ENCODE results near the gene TWIST2. TPM values are rescaled to one million over a fixed set of nuclear protein-coding genes. Genes with fewer than 3 reads are reported as not detected.

TWIST2 gene
- total RNA-seq, 2 donors from 2014 or later, result 7.5 to 40.5 TPM

- Histone ChIP-seq H3K36me3 (replicated peaks in 1 of 2; ENCODE audit: insufficient read depth in 1 of 2, low read depth in 2 of 2) (no peaks in the 10 kb centered on the region), H3K4me3 (no peak overlapping the region), H3K9me3 (no peaks in the 10 kb centered on the region), H3K27ac (no peak overlapping the region), H3K4me1 (peaks cover 6% of the 10 kb centered on the region), H3K27me3 (peaks cover 0 to 3% of the 10 kb centered on the region in 2 donors)
- DNase-seq, result no peak
- TF ChIP-seq CTCF (IDR thresholded peaks at IDR 0.05) (no peak), POLR2A (IDR thresholded peaks at IDR 0.05) (no peak)
- no peak for ATAC-seq
- intact Hi-C loops (cut with DNase I), result no loop called here
- 53 to 57% methylated on average over 12 to 17 of the region's 17 CpGs for WGBS, 2 donors
Observed at GRCh38 chr2:238866656-238867277, 18.9 kb downstream of the TWIST2 start.

- Histone ChIP-seq H3K36me3 (replicated peaks in 1 of 2; ENCODE audit: insufficient read depth in 1 of 2, low read depth in 2 of 2) (no peaks in the 10 kb centered on the region), H3K4me1 (peaks cover 6% of the 10 kb centered on the region), H3K27me3 (peaks cover 0 to 3% of the 10 kb centered on the region in 2 donors), H3K9me3 (no peaks in the 10 kb centered on the region), H3K4me3 (no peak overlapping the region), H3K27ac (no peak overlapping the region)
- intact Hi-C loops (cut with DNase I), result no loop called here
- no peak for DNase-seq
- 25 to 40% methylated on average over 9 to 10 of the region's 10 CpGs for WGBS, 2 donors
- TF ChIP-seq POLR2A (IDR thresholded peaks at IDR 0.05), result no peak
- no peak for TF ChIP-seq CTCF (IDR thresholded peaks at IDR 0.05)
- no peak for ATAC-seq
Observed at GRCh38 chr2:238868067-238868524, 20.2 kb downstream of the TWIST2 start.

- intact Hi-C loops (cut with DNase I), result no loop called here
- ATAC-seq (no peak), DNase-seq (peak in 3 of 4 donors; percentile 41 to 45 (median 45))
- no peak overlapping the region for H3K4me3 ChIP-seq
- no peak overlapping the region for H3K27ac ChIP-seq
- WGBS, 2 donors, result 68 to 69% methylated on average over 22 to 25 of the region's 25 CpGs
- TF ChIP-seq POLR2A (IDR thresholded peaks at IDR 0.05), result no peak
- TF ChIP-seq CTCF (IDR thresholded peaks at IDR 0.05), result no peak
- no peaks in the 10 kb centered on the region for H3K36me3 ChIP-seq (replicated peaks in 1 of 2; ENCODE audit: insufficient read depth in 1 of 2, low read depth in 2 of 2)
- H3K4me1 ChIP-seq, result peaks cover 6% of the 10 kb centered on the region
- H3K9me3 ChIP-seq, result no peaks in the 10 kb centered on the region
- peaks cover 0 to under 1% of the 10 kb centered on the region in 2 donors for H3K27me3 ChIP-seq
Observed at GRCh38 chr2:238868616-238869292, 20.9 kb downstream of the TWIST2 start.

- Histone ChIP-seq H3K27me3 (no peaks in the 10 kb centered on the region), H3K27ac (no peak overlapping the region), H3K9me3 (no peaks in the 10 kb centered on the region), H3K4me3 (no peak overlapping the region), H3K36me3 (replicated peaks in 1 of 2; ENCODE audit: insufficient read depth in 1 of 2, low read depth in 2 of 2) (no peaks in the 10 kb centered on the region), H3K4me1 (peaks cover 3% of the 10 kb centered on the region)
- no peak for ATAC-seq
- intact Hi-C loops (cut with DNase I), result no loop called here
- WGBS, 2 donors, result 77 to 86% methylated on average over 9 of the region's 9 CpGs
- no peak for TF ChIP-seq CTCF (IDR thresholded peaks at IDR 0.05)
- TF ChIP-seq POLR2A (IDR thresholded peaks at IDR 0.05), result no peak
- DNase-seq, result no peak
Observed at GRCh38 chr2:238869293-238870124, 21.6 kb downstream of the TWIST2 start.
